OCI-LY7 (cell line): ENCODE results near the gene CRB1. TPM values are rescaled to one million over a fixed set of nuclear protein-coding genes. Genes with fewer than 3 reads are reported as not detected.

Source experiments
- BruUV-seq: library from RNA; stranded (reverse); fragments of 400-500 nt; replicated peaks from 2 replicates; lab custom pipeline; 2021; lab: Mats Ljungman, UMichigan
- CTCF ChIA-PET: fragments of 300-600 bp; sonication (Branson Sonifier 250); formaldehyde crosslinking; loops from one replicate; lab custom pipeline; 2022; ENCODE audit warnings: antibody characterized with exemption; ENCODE audit not compliant: unreplicated experiment; lab: Charles Lee
- POLR2A ChIA-PET: fragments of 300-600 bp; sonication (Branson Sonifier 250); formaldehyde crosslinking; loops from one replicate; lab custom pipeline; 2022; ENCODE audit warnings: antibody characterized with exemption; lab: Charles Lee
- DNase-seq: peaks from one replicate; pipeline ENCODE4 v3.0.0-alpha.2; 2015; ENCODE audit warnings: low spot score
- H2AFZ ChIP-seq: fragments of 200-600 bp; sonication (generic), shearing (Covaris generic); 2 replicates; pipeline ENCODE4 v1.6.1; 2014; ENCODE audit warnings: mild to moderate bottlenecking, antibody characterized with exemption, low read length, moderate library complexity
- H3K27ac ChIP-seq: fragments of 200-600 bp; sonication (generic); 2 replicates; pipeline ENCODE4 v1.5.1; 2014; ENCODE audit warnings: mixed run types, low read depth, mild to moderate bottlenecking, moderate library complexity, low read length, inconsistent platforms; ENCODE audit not compliant: poor library complexity, severe bottlenecking
- H3K36me3 ChIP-seq: fragments of 200-600 bp; sonication (generic); 2 replicates; pipeline ENCODE4 v1.6.1; 2014; ENCODE audit warnings: mild to moderate bottlenecking, antibody characterized with exemption, low read length, moderate library complexity, mixed read lengths; ENCODE audit not compliant: insufficient read depth
- H3K4me1 ChIP-seq: fragments of 200-600 bp; sonication (generic); 2 replicates; pipeline ENCODE4 v1.5.1; 2014; ENCODE audit warnings: mild to moderate bottlenecking, low read length; ENCODE audit not compliant: insufficient read depth, poor library complexity, severe bottlenecking
- H3K4me2 ChIP-seq: fragments of 200-600 bp; sonication (generic); 2 replicates; pipeline ENCODE4 v1.6.1; 2014; ENCODE audit warnings: mild to moderate bottlenecking, low read length
- H3K4me3 ChIP-seq: fragments of 200-600 bp; sonication (generic); 2 replicates; pipeline ENCODE4 v1.5.1; 2014; ENCODE audit warnings: mild to moderate bottlenecking, low read depth, low read length; ENCODE audit not compliant: poor library complexity, severe bottlenecking
- H3K79me2 ChIP-seq: fragments of 200-600 bp; sonication (generic); 2 replicates; pipeline ENCODE4 v1.6.1; 2016; ENCODE audit warnings: low read depth, mild to moderate bottlenecking, low read length, moderate library complexity, mixed read lengths; ENCODE audit not compliant: insufficient read depth
- H3K9me2 ChIP-seq: fragments of 200-600 bp; sonication (generic); 2 replicates; pipeline ENCODE4 v1.6.1; 2016; ENCODE audit warnings: mild to moderate bottlenecking, low read length, mixed read lengths; ENCODE audit not compliant: insufficient read depth
- H3K9me3 ChIP-seq: fragments of 200-600 bp; sonication (generic); 2 replicates; pipeline ENCODE4 v1.6.1; 2014; ENCODE audit warnings: mild to moderate bottlenecking, mixed run types, low read length, mixed read lengths
- H4K20me1 ChIP-seq: fragments of 200-600 bp; sonication (generic); 2 replicates; pipeline ENCODE4 v1.6.1; 2014; ENCODE audit warnings: mild to moderate bottlenecking, antibody characterized with exemption, low read length, moderate library complexity, mixed read lengths; ENCODE audit not compliant: insufficient read depth
- EZH2phosphoT487 ChIP-seq: fragments of 200-600 bp; sonication (generic); IDR thresholded peaks from 2 replicates; pipeline ENCODE4 v1.6.1; 2018; ENCODE audit warnings: low read depth, borderline replicate concordance, mild to moderate bottlenecking, mixed run types, antibody characterized with exemption, low read length, moderate library complexity, mixed read lengths
- intact Hi-C: fragments of 100-400 bp; cut with micrococcal nuclease; formaldehyde crosslinking; loops from one replicate; pipeline ENCODE4 v1.10.0; 2022; ENCODE audit not compliant: unreplicated experiment
- total RNA-seq, 2 experiments: library from RNA; depleted of rRNA in 1 of 2; stranded (reverse); fragments of >200 nt in 1 of 2; shearing (Covaris generic) in 1 of 2; gene quantifications; 2 replicates each; pipeline ENCODE4 v1.2.3, GENCODE V29; 2014 to 2022
- TF ChIP-seq, protein P1 (sequence below): fragments of 200-600 bp; sonication (generic); conservative IDR thresholded peaks from 2 replicates; pipeline ENCODE4 v1.5.1; 2014; ENCODE audit warnings: mild to moderate bottlenecking, antibody characterized with exemption, low read length, moderate library complexity, mixed read lengths

Gene CRB1
- total RNA-seq, 2 experiments from 2014 or later = 0.25 TPM; not detected in 1

DNA sequence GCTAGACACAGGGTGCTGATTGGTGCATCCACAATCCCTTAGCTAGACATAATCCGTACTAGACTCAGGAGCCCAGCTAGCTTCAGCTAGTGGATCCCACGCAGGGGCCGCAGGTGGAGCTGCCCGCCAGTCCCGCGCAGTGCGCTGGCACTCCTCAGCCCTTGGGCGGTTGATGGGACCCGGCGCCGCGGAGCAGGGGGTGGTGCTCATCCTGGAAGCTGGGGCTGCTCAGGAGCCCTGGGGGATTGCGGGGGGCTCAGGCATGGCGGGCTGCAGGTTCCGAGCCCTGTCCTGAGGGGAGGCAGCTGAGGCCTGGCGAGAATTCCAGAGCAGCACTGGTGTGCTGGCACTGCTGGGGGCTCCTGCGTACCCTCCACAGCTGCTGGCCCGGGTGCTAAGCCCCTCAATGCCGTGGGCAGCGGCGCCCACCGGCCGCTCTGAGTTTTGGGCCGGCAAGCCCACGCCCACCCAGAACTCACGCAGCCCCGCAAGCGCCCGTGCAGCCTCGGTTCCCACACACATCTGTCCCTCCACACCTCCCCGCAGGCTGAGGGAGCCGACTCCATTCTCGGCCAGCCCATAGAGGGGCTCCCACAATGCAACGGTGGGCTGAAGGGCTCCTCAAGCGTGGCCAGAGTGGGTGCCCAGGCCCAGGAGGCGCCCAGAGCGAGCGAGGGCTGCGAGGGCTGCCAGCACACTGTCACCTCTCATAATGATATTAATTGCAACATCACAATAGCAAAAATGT is 87.4 kb downstream of the CRB1 start:
- POLR2A ChIA-PET = no interaction called here

DNA sequence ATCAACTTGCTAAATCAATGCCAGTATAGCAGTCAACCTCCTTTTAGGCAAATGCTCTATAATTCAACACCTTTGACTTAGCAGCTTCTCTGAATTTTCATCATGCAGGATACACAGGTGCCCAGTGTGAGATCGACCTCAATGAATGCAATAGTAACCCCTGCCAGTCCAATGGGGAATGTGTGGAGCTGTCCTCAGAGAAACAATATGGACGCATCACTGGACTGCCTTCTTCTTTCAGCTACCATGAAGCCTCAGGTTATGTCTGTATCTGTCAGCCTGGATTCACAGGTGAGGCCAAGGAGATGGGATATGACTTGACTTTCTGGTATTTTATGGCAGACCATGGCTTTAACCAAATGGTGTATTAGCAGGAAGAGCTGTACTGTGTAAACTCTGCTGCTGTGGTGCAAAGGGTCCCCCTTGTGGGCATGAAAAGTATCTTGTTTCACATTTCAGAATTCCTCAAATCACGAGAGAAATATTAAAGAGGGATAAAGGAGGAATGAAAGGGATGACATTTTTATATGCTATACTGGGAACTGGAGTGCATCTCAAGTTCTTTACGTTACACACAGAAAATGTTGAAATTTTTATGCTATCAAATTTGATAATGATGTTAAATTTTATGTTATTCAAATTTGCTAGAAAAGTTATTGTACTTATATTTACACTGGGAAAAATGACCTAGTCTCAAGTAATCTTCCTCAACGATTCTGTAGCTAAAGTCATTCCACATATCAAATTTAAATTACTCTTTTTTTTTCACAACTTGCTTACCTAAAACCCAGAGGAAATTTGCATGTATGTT is 88.9 kb downstream of the CRB1 start:
- no peaks in the 10 kb centered on the region for H4K20me1 ChIP-seq
- no TSS peak for BruUV-seq
- no peaks in the 10 kb centered on the region for H3K36me3 ChIP-seq
- ChIA-PET CTCF (interaction anchor here (1.2 kb wide), 1 partner anchor 177 kb away, joined by 8 read pairs; no protein-coding TSS in a partner anchor), POLR2A (interaction anchor here (0.6 to 1.4 kb wide), 3 partner anchors 9 to 177 kb away, joined by 3 to 7 read pairs (median 3); no protein-coding TSS in a partner anchor)
- peak; percentile 51 for DNase-seq
- TF ChIP-seq EZH2phosphoT487 = no peak
- TF ChIP-seq, protein P1, sequence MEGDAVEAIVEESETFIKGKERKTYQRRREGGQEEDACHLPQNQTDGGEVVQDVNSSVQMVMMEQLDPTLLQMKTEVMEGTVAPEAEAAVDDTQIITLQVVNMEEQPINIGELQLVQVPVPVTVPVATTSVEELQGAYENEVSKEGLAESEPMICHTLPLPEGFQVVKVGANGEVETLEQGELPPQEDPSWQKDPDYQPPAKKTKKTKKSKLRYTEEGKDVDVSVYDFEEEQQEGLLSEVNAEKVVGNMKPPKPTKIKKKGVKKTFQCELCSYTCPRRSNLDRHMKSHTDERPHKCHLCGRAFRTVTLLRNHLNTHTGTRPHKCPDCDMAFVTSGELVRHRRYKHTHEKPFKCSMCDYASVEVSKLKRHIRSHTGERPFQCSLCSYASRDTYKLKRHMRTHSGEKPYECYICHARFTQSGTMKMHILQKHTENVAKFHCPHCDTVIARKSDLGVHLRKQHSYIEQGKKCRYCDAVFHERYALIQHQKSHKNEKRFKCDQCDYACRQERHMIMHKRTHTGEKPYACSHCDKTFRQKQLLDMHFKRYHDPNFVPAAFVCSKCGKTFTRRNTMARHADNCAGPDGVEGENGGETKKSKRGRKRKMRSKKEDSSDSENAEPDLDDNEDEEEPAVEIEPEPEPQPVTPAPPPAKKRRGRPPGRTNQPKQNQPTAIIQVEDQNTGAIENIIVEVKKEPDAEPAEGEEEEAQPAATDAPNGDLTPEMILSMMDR = peak; percentile 83
- no peak overlapping the region for H3K4me2 ChIP-seq
- no peak overlapping the region for H3K4me3 ChIP-seq
- no peaks in the 10 kb centered on the region for H3K9me3 ChIP-seq
- H2AFZ ChIP-seq = no peak overlapping the region
- H3K4me1 ChIP-seq = no peaks in the 10 kb centered on the region
- intact Hi-C loops = loop anchor here (1.0 to 2.0 kb wide), 2 partner anchors 177 to 528 kb away; no protein-coding TSS in a partner anchor
- H3K9me2 ChIP-seq = no peaks in the 10 kb centered on the region
- no peak overlapping the region for H3K27ac ChIP-seq
- no peaks in the 10 kb centered on the region for H3K79me2 ChIP-seq

More for the DNA sequence above, 87.4 kb downstream of the CRB1 start:
- Histone ChIP-seq H3K79me2 (no peaks in the 10 kb centered on the region), H3K9me2 (no peaks in the 10 kb centered on the region), H4K20me1 (no peaks in the 10 kb centered on the region), H3K27ac (no peak overlapping the region), H2AFZ (no peak overlapping the region), H3K4me3 (no peak overlapping the region), H3K36me3 (no peaks in the 10 kb centered on the region), H3K9me3 (no peaks in the 10 kb centered on the region), H3K4me1 (no peaks in the 10 kb centered on the region), H3K4me2 (no peak overlapping the region)
- BruUV-seq = no TSS peak
- DNase-seq = no peak
- intact Hi-C loops = no loop called here
- CTCF ChIA-PET = no interaction called here
- TF ChIP-seq EZH2phosphoT487 = no peak
- TF ChIP-seq, protein P1 = no peak
